MM.1S (cell line): ENCODE measurements around the gene C2orf74.

Experiments
- DNase-seq: peaks from one replicate; pipeline ENCODE4 v3.0.0-alpha.2; 2015
- H2AFZ ChIP-seq: fragments of 300-600 bp; sonication (generic); 2 replicates; pipeline ENCODE4 v1.6.0; 2016; ENCODE audit warnings: antibody characterized with exemption, low read length
- H3F3A ChIP-seq: fragments of 300-600 bp; sonication (generic); 2 replicates; pipeline ENCODE4 v1.6.1; 2016; ENCODE audit warnings: mild to moderate bottlenecking, antibody characterized with exemption, low read length, moderate library complexity, mixed read lengths; ENCODE audit not compliant: insufficient read depth
- H3K27ac ChIP-seq: fragments of 300-600 bp; sonication (generic); 2 replicates; pipeline ENCODE4 v1.5.1; 2016; ENCODE audit warnings: mild to moderate bottlenecking, low read length
- H3K27me3 ChIP-seq: fragments of 300-600 bp; sonication (generic); replicated peaks from 2 replicates; pipeline ENCODE4 v1.6.0; 2016; ENCODE audit warnings: low read length; ENCODE audit not compliant: insufficient read depth
- H3K36me3 ChIP-seq: fragments of 300-600 bp; sonication (generic); replicated peaks from 2 replicates; pipeline ENCODE4 v1.6.1; 2016; ENCODE audit warnings: mild to moderate bottlenecking, low read length, mixed read lengths; ENCODE audit not compliant: insufficient read depth
- H3K4me1 ChIP-seq: fragments of 300-600 bp; sonication (generic); 2 replicates; pipeline ENCODE4 v1.6.1; 2016; ENCODE audit warnings: low read length, mixed read lengths
- H3K4me2 ChIP-seq: fragments of 300-600 bp; sonication (generic); 2 replicates; pipeline ENCODE4 v1.6.0; 2016; ENCODE audit warnings: low read depth, low read length
- H3K4me3 ChIP-seq: fragments of 300-600 bp; sonication (generic); 2 replicates; pipeline ENCODE4 v1.5.1; 2016; ENCODE audit warnings: low read length, mixed read lengths
- H3K79me2 ChIP-seq: fragments of 300-600 bp; sonication (generic); 2 replicates; pipeline ENCODE4 v1.6.1; 2016; ENCODE audit warnings: mixed run types, low read length, mixed read lengths
- H3K9ac ChIP-seq: fragments of 300-600 bp; sonication (generic); 2 replicates; pipeline ENCODE4 v1.6.1; 2016; ENCODE audit warnings: low read length, mixed read lengths
- H3K9me2 ChIP-seq: fragments of 300-600 bp; sonication (generic); replicated peaks from 2 replicates; pipeline ENCODE4 v1.6.1; 2016; ENCODE audit warnings: mild to moderate bottlenecking, low read length, mixed read lengths; ENCODE audit not compliant: insufficient read depth
- H3K9me3 ChIP-seq: fragments of 300-600 bp; sonication (generic); replicated peaks from 2 replicates; pipeline ENCODE4 v1.6.1; 2016; ENCODE audit warnings: mild to moderate bottlenecking, low read length, mixed read lengths; ENCODE audit not compliant: insufficient read depth
- H4K20me1 ChIP-seq: fragments of 300-600 bp; sonication (generic); 2 replicates; pipeline ENCODE4 v1.6.1; 2016; ENCODE audit warnings: mild to moderate bottlenecking, low read length, moderate library complexity, mixed read lengths; ENCODE audit not compliant: insufficient read depth
- CTCF ChIP-seq: fragments of 300-600 bp; sonication (generic); IDR thresholded peaks from 2 replicates; pipeline ENCODE4 v1.5.1; 2016; ENCODE audit warnings: antibody characterized with exemption, low read length, mixed read lengths
- EZH2 ChIP-seq: fragments of 300-600 bp; sonication (generic); optimal IDR thresholded peaks from 2 replicates; pipeline ENCODE3; 2017; ENCODE audit warnings: low read depth, mild to moderate bottlenecking, antibody characterized with exemption, low read length, mixed read lengths
- EZH2phosphoT487 ChIP-seq: fragments of 300-600 bp; sonication (generic); IDR thresholded peaks from 2 replicates; pipeline ENCODE4 v1.6.1; 2018; ENCODE audit warnings: antibody characterized with exemption, low read length

The C2orf74 gene

GRCh38 chr2:61181382-61182058, 19.5 kb downstream of the C2orf74 start:
- Histone ChIP-seq H3F3A (0 out of 2 replicates have a peak, but pooled peaks cover under 1% of the 10 kb centered on the region), H3K9me3 (no peaks in the 10 kb centered on the region), H3K79me2 (peaks cover 49% of the 10 kb centered on the region), H3K9ac (no peak overlapping the region), H3K36me3 (peaks cover 21% of the 10 kb centered on the region; the same call in 1 of the 2 replicates), H3K27me3 (no peaks in the 10 kb centered on the region), H2AFZ (no peak overlapping the region), H3K4me2 (no peak overlapping the region), H3K9me2 (no peaks in the 10 kb centered on the region), H3K4me1 (peaks cover 14% of the 10 kb centered on the region), H3K27ac (no peak overlapping the region), H3K4me3 (no peak overlapping the region), H4K20me1 (no peaks in the 10 kb centered on the region)
- DNase-seq = no peak
- TF ChIP-seq EZH2 (no peak), EZH2phosphoT487 (no peak), CTCF (no peak)

- H3K9me2 ChIP-seq = no peaks in the 10 kb centered on the region
- H3K27me3 ChIP-seq = no peaks in the 10 kb centered on the region
- H3K4me2 ChIP-seq = no peak overlapping the region
- H2AFZ ChIP-seq = no peak overlapping the region
- DNase-seq = no peak
- peaks cover 49% of the 10 kb centered on the region for H3K79me2 ChIP-seq
- H3K9ac ChIP-seq = no peak overlapping the region
- H3K9me3 ChIP-seq = no peaks in the 10 kb centered on the region
- 0 out of 2 replicates have a peak, but pooled peaks cover 2% of the 10 kb centered on the region for H3F3A ChIP-seq
- H3K27ac ChIP-seq = no peak overlapping the region
- no peaks in the 10 kb centered on the region for H4K20me1 ChIP-seq
- no peak for TF ChIP-seq EZH2
- no peak for TF ChIP-seq CTCF
- TF ChIP-seq EZH2phosphoT487 = no peak
- peaks cover 21% of the 10 kb centered on the region; the same call in 1 of the 2 replicates for H3K36me3 ChIP-seq
- H3K4me1 ChIP-seq = peaks cover 14% of the 10 kb centered on the region
- H3K4me3 ChIP-seq = no peak overlapping the region
Observed at GRCh38 chr2:61182059-61182383, 20.0 kb downstream of the C2orf74 start.

GRCh38 chr2:61183795-61184194, 21.8 kb downstream of the C2orf74 start:
- Histone ChIP-seq H3K4me1 (peaks cover 8% of the 10 kb centered on the region), H3F3A (0 out of 2 replicates have a peak, but pooled peaks cover 2% of the 10 kb centered on the region), H3K9ac (no peak overlapping the region), H3K36me3 (peaks cover 21% of the 10 kb centered on the region; the same call in 1 of the 2 replicates), H3K27me3 (no peaks in the 10 kb centered on the region), H3K9me2 (no peaks in the 10 kb centered on the region), H3K9me3 (no peaks in the 10 kb centered on the region), H3K4me2 (no peak overlapping the region), H3K79me2 (peaks cover 35% of the 10 kb centered on the region), H3K27ac (no peak overlapping the region), H3K4me3 (no peak overlapping the region), H2AFZ (no peak overlapping the region), H4K20me1 (no peaks in the 10 kb centered on the region)
- no peak for TF ChIP-seq EZH2
- no peak for DNase-seq

GRCh38 chr2:61184263-61184662, 22.3 kb downstream of the C2orf74 start:
- Histone ChIP-seq H3K36me3 (peaks cover 21% of the 10 kb centered on the region; the same call in 1 of the 2 replicates), H3K27ac (no peak overlapping the region), H3K79me2 (peaks cover 32% of the 10 kb centered on the region), H2AFZ (no peak overlapping the region), H4K20me1 (no peaks in the 10 kb centered on the region), H3K9ac (no peak overlapping the region), H3K4me2 (no peak overlapping the region), H3K4me1 (peaks cover 3% of the 10 kb centered on the region; the same call in 1 of the 2 replicates), H3K9me2 (no peaks in the 10 kb centered on the region), H3K9me3 (no peaks in the 10 kb centered on the region), H3F3A (0 out of 2 replicates have a peak, but pooled peaks cover 2% of the 10 kb centered on the region), H3K4me3 (no peak overlapping the region), H3K27me3 (no peaks in the 10 kb centered on the region)
- no peak for DNase-seq
- TF ChIP-seq CTCF (no peak), EZH2 (no peak), EZH2phosphoT487 (no peak)
